Measurements from ENCODE around the gene OIT3. TPM values are rescaled to one million over a fixed set of nuclear protein-coding genes. Genes with fewer than 3 reads are reported as not detected.

Gene OIT3
- total and polyA plus RNA-seq, 2 donors (not counting 3 experiments of a cell fraction or from before 2014, with no cell fraction given), result 0.15 TPM; not detected in 1

DNA sequence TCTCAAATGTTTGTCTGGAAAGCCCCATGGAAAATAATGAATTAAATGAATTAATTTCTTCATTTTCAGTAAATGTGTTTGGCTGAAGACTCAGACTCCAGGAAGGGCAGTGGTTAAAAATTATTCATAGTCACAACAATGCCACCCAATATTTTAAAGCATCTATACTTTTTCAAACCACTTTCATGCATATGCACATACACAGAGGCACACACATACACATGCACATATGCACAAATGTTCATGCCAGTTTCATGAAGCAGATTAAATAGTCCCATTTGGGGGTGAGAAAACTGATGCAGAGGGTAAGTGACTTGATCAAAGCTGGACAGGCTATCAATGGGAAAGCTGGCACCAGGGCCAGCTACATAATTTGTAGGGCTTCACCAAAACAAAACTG is 62.5 kb downstream of the OIT3 start:
- POLR2A ChIA-PET, result no interaction called here
- no peaks in the 10 kb centered on the region for H3K9me3 ChIP-seq (replicated peaks; ENCODE audit: control insufficient read depth, insufficient read depth, low read length)
- no peaks in the 10 kb centered on the region for H3K4me1 ChIP-seq (ENCODE audit: control insufficient read depth, extremely low read depth, insufficient read depth, low read length)
- intact Hi-C loops (cut with micrococcal nuclease) (no loop called here), dilution Hi-C loops (cut with MboI; ENCODE audit: extremely low pct_ligation_motif_present, low sequenced_read_pairs) (no loop called here)
- H3K27ac ChIP-seq (ENCODE audit: insufficient read depth, low read depth, low read length), result no peak overlapping the region
- no peak overlapping the region for H3K9ac ChIP-seq (replicated peaks; ENCODE audit: extremely low read depth, insufficient read depth, low read length)
- H2AFZ ChIP-seq (ENCODE audit: low read depth, low read length), result no peak overlapping the region
- no peaks in the 10 kb centered on the region for H4K20me1 ChIP-seq (replicated peaks; ENCODE audit: control insufficient read depth, extremely low read depth, insufficient read depth, low read length)
- H3K36me3 ChIP-seq (ENCODE audit: control insufficient read depth in 2 of 2, extremely low read depth in 1 of 2, insufficient read depth in 2 of 2, low read length in 2 of 2), result no peaks in the 10 kb centered on the region
- no peaks in the 10 kb centered on the region for H3K79me2 ChIP-seq (ENCODE audit: control insufficient read depth, insufficient read depth, low read length)
- FAIRE-seq (no peak), DNase-seq (ENCODE audit: low read depth, low spot score) (no peak)
- H3K4me3 ChIP-seq (replicated peaks in 1 of 3; ENCODE audit: insufficient read depth in 1 of 3, low read depth in 1 of 3, low read length in 3 of 3), result no peak overlapping the region
- H3K27me3 ChIP-seq (ENCODE audit: control insufficient read depth in 2 of 2, insufficient read depth in 2 of 2, low read length in 2 of 2), result no peaks in the 10 kb centered on the region
- H3K9me1 ChIP-seq (replicated peaks; ENCODE audit: control insufficient read depth, extremely low read depth, insufficient read depth, low read length), result no peaks in the 10 kb centered on the region
- no TSS peak for BruUV-seq (replicated peaks)
- CTCF ChIA-PET, result interaction anchor here (0.6 to 0.9 kb wide), 2 partner anchors 11 to 105 kb away, joined by 3 read pairs; no protein-coding TSS in a partner anchor
- no peak overlapping the region for H3K4me2 ChIP-seq (ENCODE audit: insufficient read depth, low read length)
- TF ChIP-seq FOS (IDR thresholded peaks at IDR 0.05; ENCODE audit: borderline replicate concordance, insufficient read depth, low read length) (no peak), POLR2AphosphoS5 (IDR thresholded peaks at IDR 0.05; ENCODE audit: insufficient read depth, low read depth, low read length) (no peak), MYC (IDR thresholded peaks at IDR 0.05; ENCODE audit: low read depth, low read length) (no peak), GATA2 (IDR thresholded peaks at IDR 0.05; ENCODE audit: insufficient read depth, insufficient read length, low read depth, low read length) (no peak), JUN (IDR thresholded peaks at IDR 0.05; ENCODE audit: borderline replicate concordance, insufficient read depth, insufficient read length, low read depth) (no peak), POLR2A (IDR thresholded peaks at IDR 0.05; ENCODE audit: low read depth, low read length) (no peak), EZH2 (IDR thresholded peaks at IDR 0.05; ENCODE audit: borderline replicate concordance, low read depth, low read length, severe bottlenecking) (no peak)
- TF ChIP-seq, protein P1, sequence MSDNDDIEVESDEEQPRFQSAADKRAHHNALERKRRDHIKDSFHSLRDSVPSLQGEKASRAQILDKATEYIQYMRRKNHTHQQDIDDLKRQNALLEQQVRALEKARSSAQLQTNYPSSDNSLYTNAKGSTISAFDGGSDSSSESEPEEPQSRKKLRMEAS (IDR thresholded peaks at IDR 0.05; ENCODE audit: insufficient read depth, insufficient read length), result no peak
- TF ChIP-seq, protein P2, sequence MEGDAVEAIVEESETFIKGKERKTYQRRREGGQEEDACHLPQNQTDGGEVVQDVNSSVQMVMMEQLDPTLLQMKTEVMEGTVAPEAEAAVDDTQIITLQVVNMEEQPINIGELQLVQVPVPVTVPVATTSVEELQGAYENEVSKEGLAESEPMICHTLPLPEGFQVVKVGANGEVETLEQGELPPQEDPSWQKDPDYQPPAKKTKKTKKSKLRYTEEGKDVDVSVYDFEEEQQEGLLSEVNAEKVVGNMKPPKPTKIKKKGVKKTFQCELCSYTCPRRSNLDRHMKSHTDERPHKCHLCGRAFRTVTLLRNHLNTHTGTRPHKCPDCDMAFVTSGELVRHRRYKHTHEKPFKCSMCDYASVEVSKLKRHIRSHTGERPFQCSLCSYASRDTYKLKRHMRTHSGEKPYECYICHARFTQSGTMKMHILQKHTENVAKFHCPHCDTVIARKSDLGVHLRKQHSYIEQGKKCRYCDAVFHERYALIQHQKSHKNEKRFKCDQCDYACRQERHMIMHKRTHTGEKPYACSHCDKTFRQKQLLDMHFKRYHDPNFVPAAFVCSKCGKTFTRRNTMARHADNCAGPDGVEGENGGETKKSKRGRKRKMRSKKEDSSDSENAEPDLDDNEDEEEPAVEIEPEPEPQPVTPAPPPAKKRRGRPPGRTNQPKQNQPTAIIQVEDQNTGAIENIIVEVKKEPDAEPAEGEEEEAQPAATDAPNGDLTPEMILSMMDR (IDR thresholded peaks at IDR 0.05; ENCODE audit: extremely low read depth in 1 of 2, insufficient read depth in 1 of 2, low read depth in 1 of 2, low read length in 2 of 2), result no peak

Data from endothelial cell of umbilical vein (primary cell).